Osteoblast (primary cell): ENCODE results near the gene PTPRH. TPM values are rescaled to one million over a fixed set of nuclear protein-coding genes. Genes with fewer than 3 reads are reported as not detected.
"Not testable (repeated sequence)": the region's sequence is repeated elsewhere in the genome, so short reads cannot be mapped to it uniquely, and the experiment has no call there.

Experiments
- DNase-seq: peaks from one replicate; pipeline ENCODE4 v3.0.0; 2011; ENCODE audit warnings: low spot score, mixed read lengths; ENCODE audit not compliant: insufficient read length; ENCODE audit errors: missing footprints
- H2AFZ ChIP-seq: 2 replicates; pipeline ENCODE4 v1.6.0; 2011; ENCODE audit warnings: mild to moderate bottlenecking, low read length
- H3K27ac ChIP-seq: 2 replicates; pipeline ENCODE4 v1.5.1; 2011; ENCODE audit warnings: mild to moderate bottlenecking, low read depth, low read length, moderate library complexity
- H3K27me3 ChIP-seq: 2 replicates; pipeline ENCODE4 v1.6.0; 2012; ENCODE audit warnings: mild to moderate bottlenecking, control low read depth, inconsistent platforms, low read length, moderate library complexity; ENCODE audit not compliant: insufficient read depth
- H3K36me3 ChIP-seq: 2 replicates; pipeline ENCODE4 v1.5.1; 2011; ENCODE audit warnings: mild to moderate bottlenecking, low read length, control low read depth, moderate library complexity; ENCODE audit not compliant: insufficient read depth
- H3K4me1 ChIP-seq: 2 replicates; pipeline ENCODE4 v1.5.1; 2011; ENCODE audit warnings: mild to moderate bottlenecking, low read length, control low read depth, moderate library complexity; ENCODE audit not compliant: insufficient read depth
- H3K4me2 ChIP-seq: 2 replicates; pipeline ENCODE4 v1.6.0; 2011; ENCODE audit warnings: mild to moderate bottlenecking, low read length; ENCODE audit not compliant: insufficient read depth
- H3K4me3 ChIP-seq: fragments of 200-600 bp; sonication (generic); 3 replicates; pipeline ENCODE4 v1.5.1; 2012; ENCODE audit warnings: mild to moderate bottlenecking, low read length, inconsistent platforms; ENCODE audit not compliant: insufficient read depth
- H3K79me2 ChIP-seq: 2 replicates; pipeline ENCODE4 v1.6.0; 2012; ENCODE audit warnings: mild to moderate bottlenecking, low read length, control low read depth, inconsistent platforms; ENCODE audit not compliant: insufficient read depth
- H3K9me3 ChIP-seq: 2 replicates; pipeline ENCODE4 v1.5.1; 2011; ENCODE audit warnings: low read depth, low read length, control low read depth
- H4K20me1 ChIP-seq: 2 replicates; pipeline ENCODE4 v1.6.0; 2012; ENCODE audit warnings: mild to moderate bottlenecking, low read length, control low read depth; ENCODE audit not compliant: insufficient read depth
- CTCF ChIP-seq: IDR thresholded peaks from 2 replicates; pipeline ENCODE4 v1.5.1; 2011; ENCODE audit warnings: mild to moderate bottlenecking, low read depth, low read length, moderate library complexity; ENCODE audit errors: extremely low read depth
- total RNA-seq: library from RNA; depleted of rRNA; stranded (reverse); fragments of >200 nt; gene quantifications from 2 replicates; pipeline ENCODE4 v1.2.3, GENCODE V29; 2012

The PTPRH gene
- total RNA-seq, 1 donor: 1.1 TPM

- Histone ChIP-seq H3K4me1 (no peaks in the 10 kb centered on the region), H3K27ac (no peak overlapping the region)
- TF ChIP-seq CTCF: no peak
Observed at GRCh38 chr19:55227241-55228014, 18.1 kb upstream of the PTPRH start.

GRCh38 chr19:55226788-55227187 lies 17.5 kb upstream of the PTPRH start:
- Histone ChIP-seq H3K9me3 (no peaks in the 10 kb centered on the region), H4K20me1 (peaks cover 10% of the 10 kb centered on the region), H3K4me2 (no peak overlapping the region), H3K79me2 (no peaks in the 10 kb centered on the region), H3K36me3 (peaks cover 12% of the 10 kb centered on the region), H3K4me1 (no peaks in the 10 kb centered on the region), H3K27ac (no peak overlapping the region), H2AFZ (no peak overlapping the region), H3K4me3 (no peak overlapping the region), H3K27me3 (no peaks in the 10 kb centered on the region)
- TF ChIP-seq CTCF: no peak
- DNase-seq: peak; percentile 73

More at GRCh38 chr19:55227241-55228014, 18.1 kb upstream of the PTPRH start:
- Histone ChIP-seq H3K36me3 (peaks cover 16% of the 10 kb centered on the region), H2AFZ (no peak overlapping the region), H3K79me2 (no peaks in the 10 kb centered on the region), H3K27me3 (no peaks in the 10 kb centered on the region), H3K4me2 (no peak overlapping the region), H3K4me3 (no peak overlapping the region), H4K20me1 (peaks cover 12% of the 10 kb centered on the region), H3K9me3 (no peaks in the 10 kb centered on the region)
- peak; percentile 80 for DNase-seq

- no peak overlapping the region for H3K4me3 ChIP-seq
- no peak overlapping the region for H2AFZ ChIP-seq
- no peak overlapping the region for H3K4me2 ChIP-seq
- peak; percentile 64 for DNase-seq
- H3K36me3 ChIP-seq: peaks cover 10% of the 10 kb centered on the region
- no peaks in the 10 kb centered on the region for H3K9me3 ChIP-seq
- no peaks in the 10 kb centered on the region for H3K4me1 ChIP-seq
- H4K20me1 ChIP-seq: peaks cover 10% of the 10 kb centered on the region
- no peaks in the 10 kb centered on the region for H3K27me3 ChIP-seq
- no peaks in the 10 kb centered on the region for H3K79me2 ChIP-seq
- TF ChIP-seq CTCF: no peak
- no peak overlapping the region for H3K27ac ChIP-seq
Observed at GRCh38 chr19:55226273-55226672, 17.0 kb upstream of the PTPRH start.

- Histone ChIP-seq H3K27ac (no peak overlapping the region), H2AFZ (no peak overlapping the region), H3K36me3 (peaks cover 6% of the 10 kb centered on the region), H3K79me2 (no peaks in the 10 kb centered on the region), H3K4me3 (no peak overlapping the region), H3K4me1 (no peaks in the 10 kb centered on the region), H3K27me3 (no peaks in the 10 kb centered on the region), H3K4me2 (no peak overlapping the region), H3K9me3 (no peaks in the 10 kb centered on the region), H4K20me1 (peaks cover 10% of the 10 kb centered on the region)
- peak; percentile 56 for DNase-seq
- TF ChIP-seq CTCF: no peak
Observed at GRCh38 chr19:55225415-55225958, 16.2 kb upstream of the PTPRH start.

GRCh38 chr19:55224679-55225414 lies 15.5 kb upstream of the PTPRH start:
- not testable (repeated sequence) for H3K4me1 ChIP-seq, H3K4me3 ChIP-seq, H3K79me2 ChIP-seq, H3K27ac ChIP-seq, H3K9me3 ChIP-seq, H3K4me2 ChIP-seq, H3K36me3 ChIP-seq, H3K27me3 ChIP-seq, H2AFZ ChIP-seq
- peak; percentile 32 for DNase-seq
- H4K20me1 ChIP-seq: peaks cover 10% of the 10 kb centered on the region
